Cortex of kidney (tissue), 1 donor: ENCODE measurements around the gene FZD4.
"Not testable (repeated sequence)": the region's sequence is repeated elsewhere in the genome, so short reads cannot be mapped to it uniquely, and the experiment has no call there.

Experiments
- DNase-seq: peaks from one replicate; lab custom pipeline; 2025; lab: John Stamatoyannopoulos, UW

FZD4 gene

GRCh38 chr11:86977441-86978050, 22.4 kb upstream of the FZD4 start:
- DNase-seq: no peak

- no peak for DNase-seq
These were observed 17.5 kb upstream of the FZD4 start for GRCh38 chr11:86972734-86973133.

GRCh38 chr11:86969258-86969657, 14.1 kb upstream of the FZD4 start:
- DNase-seq: no peak

GRCh38 chr11:86967601-86968000, 12.4 kb upstream of the FZD4 start:
- DNase-seq: not testable (repeated sequence)

- no peak for DNase-seq
These were observed 2.9 kb upstream of the FZD4 start for GRCh38 chr11:86957976-86958646.

GRCh38 chr11:86956905-86957195, 1.7 kb upstream of the FZD4 start:
- no peak for DNase-seq

GRCh38 chr11:86955111-86955360, 159 bp downstream of the FZD4 start:
- DNase-seq: no peak

GRCh38 chr11:86954269-86955110, 705 bp downstream of the FZD4 start:
- no peak for DNase-seq

GRCh38 chr11:86952221-86952875, 2.8 kb downstream of the FZD4 start:
- DNase-seq: no peak

- no peak for DNase-seq
These were observed 3.5 kb downstream of the FZD4 start for GRCh38 chr11:86951706-86952105.

GRCh38 chr11:86950661-86950995, 4.6 kb downstream of the FZD4 start:
- no peak for DNase-seq

GRCh38 chr11:86949995-86950660, 5.1 kb downstream of the FZD4 start:
- DNase-seq: no peak

GRCh38 chr11:86948733-86949132, 6.5 kb downstream of the FZD4 start:
- no peak for DNase-seq

GRCh38 chr11:86947541-86947940, 7.7 kb downstream of the FZD4 start:
- no peak for DNase-seq

- DNase-seq: not testable (repeated sequence)
These were observed 11.7 kb downstream of the FZD4 start for GRCh38 chr11:86943505-86943904.

- DNase-seq: no peak
These were observed 13.2 kb downstream of the FZD4 start for GRCh38 chr11:86941871-86942599.

- DNase-seq: no peak
These were observed 13.9 kb downstream of the FZD4 start for GRCh38 chr11:86941077-86941870.

GRCh38 chr11:86940122-86940777, 14.9 kb downstream of the FZD4 start:
- DNase-seq: no peak

- no peak for DNase-seq
These were observed 16.0 kb downstream of the FZD4 start for GRCh38 chr11:86938900-86939880.
